NCI-H2196 (cell line): ENCODE results near the gene PGC.

Source experiments
- DNase-seq: peaks from one replicate; lab custom pipeline; 2025; ENCODE audit not compliant: unreplicated experiment; lab: John Stamatoyannopoulos, UW

PGC gene

GRCh38 chr6:41750374-41750773, 3.2 kb upstream of the PGC start:
- no peak for DNase-seq

- DNase-seq, result peak; percentile 20
Observed at GRCh38 chr6:41748542-41748941, 1.3 kb upstream of the PGC start.

GRCh38 chr6:41748102-41748477, 893 bp upstream of the PGC start:
- no peak for DNase-seq

GRCh38 chr6:41746107-41746506, 1.1 kb downstream of the PGC start:
- no peak for DNase-seq

- no peak for DNase-seq
Observed at GRCh38 chr6:41744236-41744787, 2.9 kb downstream of the PGC start.

GRCh38 chr6:41743406-41744235, 3.6 kb downstream of the PGC start:
- DNase-seq, result no peak

GRCh38 chr6:41741625-41742490, 5.3 kb downstream of the PGC start:
- DNase-seq, result no peak

- no peak for DNase-seq
Observed at GRCh38 chr6:41740366-41741162, 6.6 kb downstream of the PGC start.

GRCh38 chr6:41739041-41739440, 8.2 kb downstream of the PGC start:
- no peak for DNase-seq

- DNase-seq, result no peak
Observed at GRCh38 chr6:41737591-41738130, 9.5 kb downstream of the PGC start.

- no peak for DNase-seq
Observed at GRCh38 chr6:41736800-41737555, 10.2 kb downstream of the PGC start.

- DNase-seq, result no peak
Observed at GRCh38 chr6:41736186-41736733, 10.9 kb downstream of the PGC start.

GRCh38 chr6:41735427-41736185, 11.6 kb downstream of the PGC start, which contains the start of gene TFEB:
TFEB (minus strand) TSS chr6:41735608; CDS start chr6:41691213, 44,395 bp downstream.
- DNase-seq, result peak; percentile 95

- DNase-seq, result peak; percentile 74
Observed at GRCh38 chr6:41734666-41735426, 12.4 kb downstream of the PGC start.

- DNase-seq, result peak; percentile 90
Observed at GRCh38 chr6:41733707-41734665, 13.2 kb downstream of the PGC start.

GRCh38 chr6:41733360-41733706, 13.9 kb downstream of the PGC start:
- DNase-seq, result no peak
